H1 (cell line): ENCODE measurements around the gene PHLDA3. TPM values are rescaled to one million over a fixed set of nuclear protein-coding genes. Genes with fewer than 3 reads are reported as not detected.
A peak's percentile ranks its signal among the peaks of the same experiment; 100 is the strongest.

Source experiments
- CTCF ChIA-PET: fragments of 300-600 bp; sonication (Branson Sonifier 250); formaldehyde crosslinking; loops from one replicate; lab custom pipeline; 2021; ENCODE audit not compliant: partially characterized antibody; lab: Charles Lee
- POLR2A ChIA-PET: fragments of 300-600 bp; sonication (Branson Sonifier 250); formaldehyde crosslinking; loops from one replicate; lab custom pipeline; 2021; ENCODE audit warnings: inconsistent platforms; ENCODE audit not compliant: partially characterized antibody; lab: Charles Lee
- DNase-seq, 2 experiments: peaks; one replicate each; pipeline versions ENCODE4 v3.0.0 to v3.0.0-alpha.2; 2010 to 2022; ENCODE audit warnings: low spot score in 2 of 2, low read depth in 1 of 2, mixed read lengths in 1 of 2
- FAIRE-seq: peaks from 2 replicates; lab custom pipeline; 2011; peaks lifted over from hg19 to GRCh38; lab: Jason Lieb, UNC
- H2AFZ ChIP-seq: 2 replicates; pipeline ENCODE4 v1.8.1; 2012; ENCODE audit warnings: low read length, inconsistent platforms
- H2AK5ac ChIP-seq: 2 replicates; pipeline ENCODE4 v1.6.1; 2013; ENCODE audit warnings: low read depth, low read length
- H2BK120ac ChIP-seq: replicated peaks from 2 replicates; pipeline ENCODE3; 2013; ENCODE audit warnings: low read depth, low read length, inconsistent platforms
- H2BK12ac ChIP-seq: 2 replicates; pipeline ENCODE4 v1.6.1; 2013; ENCODE audit warnings: low read depth, low read length
- H2BK15ac ChIP-seq: 2 replicates; pipeline ENCODE4 v1.6.1; 2013; ENCODE audit warnings: low read length
- H2BK20ac ChIP-seq: 2 replicates; pipeline ENCODE4 v1.6.1; 2013; ENCODE audit warnings: low read length
- H2BK5ac ChIP-seq: 2 replicates; pipeline ENCODE4 v1.6.1; 2013; ENCODE audit warnings: low read depth, low read length
- H3K14ac ChIP-seq: 2 replicates; pipeline ENCODE4 v1.6.1; 2013; ENCODE audit warnings: inconsistent platforms; ENCODE audit not compliant: insufficient read length
- H3K18ac ChIP-seq: 2 replicates; pipeline ENCODE4 v1.6.1; 2013; ENCODE audit warnings: low read length; ENCODE audit errors: extremely low read depth
- H3K23ac ChIP-seq: 2 replicates; pipeline ENCODE4 v1.6.1; 2013; ENCODE audit warnings: inconsistent platforms; ENCODE audit not compliant: insufficient read length
- H3K23me2 ChIP-seq: 2 replicates; pipeline ENCODE4 v1.6.1; 2013; ENCODE audit warnings: low read depth, low read length
- H3K27ac ChIP-seq: 2 replicates; pipeline ENCODE4 v1.6.1; 2011; ENCODE audit warnings: low read depth, low read length, inconsistent platforms
- H3K27me3 ChIP-seq, 4 experiments: replicated peaks in 1 of 4; 1 replicate in 1 of 4; 2 replicates in 3 of 4; pipeline versions ENCODE4 v1.6.1 to v1.8.1; 2011 to 2013; ENCODE audit warnings: low read length in 3 of 4, mild to moderate bottlenecking in 3 of 4, inconsistent platforms in 2 of 4, mixed read lengths in 2 of 4, moderate library complexity in 1 of 4; ENCODE audit not compliant: control insufficient read depth in 3 of 4, insufficient read depth in 3 of 4; ENCODE audit errors: extremely low read depth in 1 of 4
- H3K36me3 ChIP-seq, 4 experiments: 2 replicates each; pipeline versions ENCODE4 v1.6.1 to v1.8.1; 2011 to 2013; ENCODE audit warnings: mild to moderate bottlenecking in 4 of 4, low read length in 3 of 4, moderate library complexity in 2 of 4, control low read depth in 1 of 4, inconsistent platforms in 1 of 4; ENCODE audit not compliant: insufficient read depth in 4 of 4, control insufficient read depth in 2 of 4
- H3K4ac ChIP-seq: replicated peaks from 2 replicates; pipeline ENCODE3; 2013; ENCODE audit warnings: low read length, low read depth, mixed read lengths, inconsistent platforms; ENCODE audit not compliant: insufficient read length
- H3K4me1 ChIP-seq, 4 experiments: replicated peaks in 1 of 4; 1 replicate in 1 of 4; 2 replicates in 3 of 4; pipeline versions ENCODE4 v1.6.1 to v1.8.1; 2011 to 2013; ENCODE audit warnings: low read length in 3 of 4, inconsistent platforms in 2 of 4, mixed read lengths in 1 of 4; ENCODE audit not compliant: insufficient read depth in 4 of 4, control insufficient read depth in 3 of 4
- H3K4me2 ChIP-seq, 2 experiments: 2 replicates each; pipeline versions ENCODE4 v1.6.1 to v1.8.1; 2011 to 2013; ENCODE audit warnings: low read depth in 2 of 2, low read length in 2 of 2, control low read depth in 1 of 2, inconsistent platforms in 1 of 2, mild to moderate bottlenecking in 1 of 2; ENCODE audit not compliant: insufficient read depth in 1 of 2
- H3K4me3 ChIP-seq, 4 experiments: fragments of 200-600, 300-600 bp in 1 of 4; sonication (generic), shearing (Covaris generic), sonication (Bioruptor Twin) in 1 of 4; 2 replicates each; pipeline versions ENCODE4 v1.5.1 to v1.8.1; 2011 to 2016; ENCODE audit warnings: low read length in 4 of 4, low read depth in 3 of 4, control low read depth in 2 of 4, inconsistent platforms in 2 of 4, mild to moderate bottlenecking in 2 of 4, mixed read lengths in 1 of 4, moderate library complexity in 1 of 4; ENCODE audit not compliant: insufficient read depth in 2 of 4; ENCODE audit errors: extremely low read depth in 1 of 4
- H3K56ac ChIP-seq: replicated peaks from 2 replicates; pipeline ENCODE3; 2013; ENCODE audit warnings: low read depth, mild to moderate bottlenecking, mixed read lengths, low read length, inconsistent platforms; ENCODE audit not compliant: insufficient read length
- H3K79me1 ChIP-seq: 2 replicates; pipeline ENCODE4 v1.6.1; 2013; ENCODE audit warnings: low read depth, low read length, control low read depth
- H3K79me2 ChIP-seq, 2 experiments: 2 replicates each; pipeline versions ENCODE4 v1.6.1 to v1.8.1; 2012 to 2013; ENCODE audit warnings: low read length in 2 of 2, mild to moderate bottlenecking in 2 of 2, inconsistent platforms in 1 of 2; ENCODE audit not compliant: insufficient read depth in 2 of 2, control insufficient read depth in 1 of 2
- H3K9ac ChIP-seq, 4 experiments: replicated peaks in 1 of 4; 1 replicate in 1 of 4; 2 replicates in 3 of 4; pipeline versions ENCODE4 v1.6.1 to v1.8.1; 2011 to 2013; ENCODE audit warnings: low read depth in 3 of 4, low read length in 3 of 4, control low read depth in 2 of 4, mild to moderate bottlenecking in 2 of 4, moderate library complexity in 2 of 4, inconsistent platforms in 1 of 4; ENCODE audit errors: extremely low read depth in 1 of 4
- H3K9me3 ChIP-seq, 2 experiments: 2 replicates each; pipeline versions ENCODE4 v1.6.1 to v1.8.1; 2012 to 2013; ENCODE audit warnings: mild to moderate bottlenecking in 2 of 2, moderate library complexity in 2 of 2, control low read depth in 1 of 2, inconsistent platforms in 1 of 2, low read depth in 1 of 2, low read length in 1 of 2, mixed read lengths in 1 of 2; ENCODE audit not compliant: insufficient read depth in 2 of 2
- H4K20me1 ChIP-seq, 2 experiments: replicated peaks in 1 of 2; 2 replicates each; pipeline versions ENCODE3 to v1.8.1; 2011 to 2013; ENCODE audit warnings: inconsistent platforms in 2 of 2, low read length in 2 of 2, mild to moderate bottlenecking in 1 of 2; ENCODE audit not compliant: insufficient read depth in 2 of 2, control insufficient read depth in 1 of 2
- H4K5ac ChIP-seq: 2 replicates; pipeline ENCODE4 v1.6.1; 2013; ENCODE audit warnings: low read length, low read depth, mixed read lengths, inconsistent platforms; ENCODE audit not compliant: insufficient read length
- H4K8ac ChIP-seq: 2 replicates; pipeline ENCODE4 v1.8.0; 2013; ENCODE audit warnings: mild to moderate bottlenecking, moderate library complexity, low read length, inconsistent platforms; ENCODE audit not compliant: insufficient read depth; ENCODE audit errors: extremely low read depth
- H4K91ac ChIP-seq: replicated peaks from 2 replicates; pipeline ENCODE3; 2013; ENCODE audit warnings: low read length, mixed read lengths, inconsistent platforms; ENCODE audit not compliant: insufficient read length
- BCL11A ChIP-seq, 2 experiments: IDR thresholded peaks; one replicate each; pipeline ENCODE4 v1.6.1; 2011; ENCODE audit warnings: low read depth in 2 of 2, low read length in 2 of 2, mild to moderate bottlenecking in 2 of 2
- EGR1 ChIP-seq: IDR thresholded peaks from 2 replicates; pipeline ENCODE4 v1.6.1; 2011; ENCODE audit warnings: low read depth, low read length, borderline replicate concordance
- KDM5A ChIP-seq: fragments of 200-600 bp; IDR thresholded peaks from 2 replicates; pipeline ENCODE4 v1.7.1; 2012; ENCODE audit warnings: mild to moderate bottlenecking, low read length, inconsistent platforms, mixed read lengths
- NRF1 ChIP-seq: IDR thresholded peaks from 2 replicates; pipeline ENCODE4 v1.6.1; 2011; ENCODE audit warnings: mild to moderate bottlenecking, low read depth, low read length, improper control_type of control experiment
- RFX5 ChIP-seq: IDR thresholded peaks from 2 replicates; pipeline ENCODE4 v1.6.1; 2011; ENCODE audit warnings: low read depth, low read length, improper control_type of control experiment, borderline replicate concordance
- SP4 ChIP-seq: IDR thresholded peaks from 2 replicates; pipeline ENCODE4 v1.6.1; 2012; ENCODE audit warnings: low read length, inconsistent platforms
- ZNF274 ChIP-seq: IDR thresholded peaks from 2 replicates; pipeline ENCODE4 v1.7.0; 2012; ENCODE audit warnings: low read length, borderline replicate concordance; ENCODE audit errors: extremely low read depth
- WGBS, 2 experiments: shearing (Covaris generic) in 1 of 2; methylation state at CpG; one replicate each; pipeline versions ENCODE4 v1.1.6 to v1.1.7; 2013 to 2015; ENCODE audit warnings: low lambda C conversion rate in 2 of 2, mixed read lengths in 2 of 2, inconsistent platforms in 1 of 2, low coverage in 1 of 2, missing lambda C conversion rate in 1 of 2; ENCODE audit not compliant: insufficient replicate concordance in 2 of 2, insufficient coverage in 1 of 2, insufficient read length in 1 of 2; ENCODE audit errors: extremely low coverage in 1 of 2, missing lambda C conversion rate in 1 of 2; 5-methylcytosine and 5-hydroxymethylcytosine counted together
- polyA plus RNA-seq, 7 experiments: library from polyadenylated mRNA; depleted of rRNA in 3 of 7; stranded (reverse) in 5 of 7; unstranded in 2 of 7; fragments of >200 nt in 5 of 7; fragments of 200-250 nt in 2 of 7; gene quantifications; 1 replicate in 5 of 7; 2 replicates in 1 of 7; 4 replicates in 1 of 7; pipeline versions ENCODE4 v1.2.1 to v1.2.3, GENCODE V29; 2011 to 2013; ENCODE audit warnings: missing spikeins in 2 of 7, mixed read lengths in 2 of 7
- total RNA-seq: library from RNA; stranded (reverse); fragmentation: NEBNext Ultra II Directional; extraction: Animal tissue kit (Norgen Biotek cat#: 25700); gene quantifications from 2 replicates; pipeline ENCODE4 v1.2.1, GENCODE V29; 2021
- TF ChIP-seq, protein P1 (sequence below): IDR thresholded peaks from 2 replicates; pipeline ENCODE4 v1.6.1; 2011; ENCODE audit warnings: low read depth, mild to moderate bottlenecking, low read length; ENCODE audit not compliant: insufficient read depth

Gene PHLDA3
- total and polyA plus RNA-seq, 2 of the 8 experiments (the other 6 are each of a cell fraction or from before 2014, with no cell fraction given) = 25.5 to 27.5 TPM

DNA sequence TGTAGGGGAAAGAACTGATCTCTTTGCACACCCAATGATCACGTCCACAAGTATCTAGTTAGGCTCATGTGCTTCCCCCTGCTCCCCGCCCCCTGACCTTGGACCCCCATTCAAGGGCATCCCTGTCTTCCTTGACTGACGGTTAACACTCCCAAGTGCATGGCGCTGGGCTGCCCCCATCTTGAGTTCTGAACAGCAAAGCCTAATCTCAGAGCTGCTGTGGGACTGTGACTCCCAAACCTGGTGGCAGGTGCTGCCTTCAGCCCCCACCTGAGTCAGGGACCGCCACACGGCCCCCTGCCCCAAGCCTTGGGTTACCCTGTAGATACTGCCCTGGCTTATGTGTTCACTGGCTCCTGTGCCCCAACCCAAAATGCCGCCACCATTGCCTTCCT is 48.4 kb downstream of the PHLDA3 start:
- no peak for FAIRE-seq
- H3K4me3 ChIP-seq = no peak overlapping the region
- 0 out of 2 replicates have a peak overlapping the region, but pooled peaks have one; percentile 55 for H2AFZ ChIP-seq
- no peaks in the 10 kb centered on the region for H3K79me2 ChIP-seq
- H3K9ac ChIP-seq = no peak overlapping the region
- 0 out of 7 replicates have a peak, but pooled peaks cover 0 to 2% (median 0%) of the 10 kb centered on the region in 4 experiments for H3K27me3 ChIP-seq
- H3K4me1 ChIP-seq = peaks cover 0 to 10% (median 0%) of the 10 kb centered on the region in 4 experiments; a peak in 1 of 7 replicates
- H2AK5ac ChIP-seq = no peak overlapping the region
- no peaks in the 10 kb centered on the region; the same call in 1 of the 2 replicates for H3K23me2 ChIP-seq
- CTCF ChIA-PET = interaction anchor here (0.7 to 7.0 kb wide), 8 partner anchors 10 to 108 kb away, joined by 3 to 60 read pairs (median 6); no protein-coding TSS in a partner anchor
- peak overlapping the region; percentile 91; the same call in 1 of the 2 replicates for H2BK12ac ChIP-seq
- peak overlapping the region; percentile 61 for H4K91ac ChIP-seq
- no peak overlapping the region for H3K4me2 ChIP-seq
- H4K5ac ChIP-seq = peak overlapping the region; percentile 60
- TF ChIP-seq NRF1 (no peak), RFX5 (no peak), EGR1 (no peak), ZNF274 (no peak), SP4 (no peak), KDM5A (no peak), BCL11A (IDR thresholded peaks at IDR 0.05; ENCODE audit: low read depth in 2 of 2, low read length in 2 of 2) (no peak)
- TF ChIP-seq, protein P1, sequence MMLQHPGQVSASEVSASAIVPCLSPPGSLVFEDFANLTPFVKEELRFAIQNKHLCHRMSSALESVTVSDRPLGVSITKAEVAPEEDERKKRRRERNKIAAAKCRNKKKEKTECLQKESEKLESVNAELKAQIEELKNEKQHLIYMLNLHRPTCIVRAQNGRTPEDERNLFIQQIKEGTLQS = no peak
- no peak overlapping the region for H2BK20ac ChIP-seq
- H3K18ac ChIP-seq = peak overlapping the region; percentile 38
- H3K79me1 ChIP-seq = no peaks in the 10 kb centered on the region
- H3K27ac ChIP-seq = no peak overlapping the region
- 0 out of 2 replicates have a peak overlapping the region, but pooled peaks have one; percentile 53 for H4K8ac ChIP-seq
- POLR2A ChIA-PET = interaction anchor here (0.6 to 2.6 kb wide), 3 partner anchors 9 to 16 kb away, joined by 3 to 8 read pairs (median 4); no protein-coding TSS in a partner anchor
- WGBS, 2 experiments = 89% methylated on average over 7 of the region's 7 CpGs; no CpG with 5 or more reads in 1 of the 2 experiments
- H3K9me3 ChIP-seq = peaks cover 3 to 4% of the 10 kb centered on the region in 2 experiments; a peak in 3 of 4 replicates
- no peak overlapping the region for H3K14ac ChIP-seq
- no peaks in the 10 kb centered on the region for H3K36me3 ChIP-seq
- H3K56ac ChIP-seq = no peak overlapping the region
- no peak for DNase-seq
- H2BK15ac ChIP-seq = peak overlapping the region; percentile 29; the same call in 1 of the 2 replicates
- no peak overlapping the region for H3K4ac ChIP-seq
- no peak overlapping the region for H2BK5ac ChIP-seq
- no peaks in the 10 kb centered on the region for H4K20me1 ChIP-seq
- no peak overlapping the region for H2BK120ac ChIP-seq
- no peak overlapping the region for H3K23ac ChIP-seq
